MV-4-11 (cell line): Measurements from ENCODE around the gene TRRAP.
"Not testable (repeated sequence)": the region's sequence is repeated elsewhere in the genome, so short reads cannot be mapped to it uniquely, and the experiment has no call there.

Experiments
- DNase-seq: peaks from one replicate; lab custom pipeline; 2025; lab: John Stamatoyannopoulos, UW

TRRAP gene

DNA sequence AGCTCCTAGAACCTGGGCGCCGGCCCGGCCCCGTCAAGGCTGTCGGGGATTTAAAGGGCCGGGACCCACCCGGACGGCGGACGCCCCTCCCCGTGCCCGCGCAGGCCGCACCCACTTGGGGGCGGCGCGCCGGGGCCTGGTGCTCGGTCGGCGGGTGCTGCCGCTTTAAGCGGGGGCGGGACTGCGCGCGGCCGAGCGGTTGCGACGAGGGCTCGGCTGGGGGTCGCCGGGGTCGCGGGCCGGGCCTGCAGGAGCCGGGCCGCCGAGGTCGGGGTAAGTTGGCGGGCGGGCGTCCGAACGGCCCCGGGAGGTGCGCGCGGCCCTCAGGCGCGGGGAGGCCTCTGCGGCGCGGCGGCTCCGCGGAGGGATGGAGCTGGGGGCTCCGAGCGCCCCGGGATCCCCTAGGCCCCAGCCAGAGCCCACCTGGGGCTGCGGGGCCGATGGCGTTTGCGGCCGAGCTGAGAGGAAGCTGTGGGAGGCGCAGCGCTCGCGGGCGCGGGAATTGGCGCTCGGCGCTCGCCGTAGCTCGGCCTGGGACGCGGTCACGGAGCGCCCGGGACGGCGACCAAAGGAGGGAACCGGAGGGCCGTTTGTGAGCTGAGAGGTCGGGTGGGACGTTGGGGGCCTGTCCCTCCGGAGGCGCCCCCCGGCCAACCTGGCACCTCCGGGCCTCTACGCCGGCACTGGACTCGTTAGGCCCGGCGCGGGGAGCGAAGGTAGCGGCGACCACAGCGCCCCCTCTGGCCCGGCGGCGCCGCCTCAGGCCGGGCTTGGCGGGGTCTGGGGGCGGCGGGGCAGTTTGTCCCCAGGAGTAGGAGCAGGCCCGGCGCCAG is at the start of gene TRRAP:
Gene TRRAP (plus strand): TSS at position 168 of the 833 bp plus-strand sequence. CDS start 2,619 bp downstream, outside the sequence.
- peak; percentile 33 for DNase-seq

DNA sequence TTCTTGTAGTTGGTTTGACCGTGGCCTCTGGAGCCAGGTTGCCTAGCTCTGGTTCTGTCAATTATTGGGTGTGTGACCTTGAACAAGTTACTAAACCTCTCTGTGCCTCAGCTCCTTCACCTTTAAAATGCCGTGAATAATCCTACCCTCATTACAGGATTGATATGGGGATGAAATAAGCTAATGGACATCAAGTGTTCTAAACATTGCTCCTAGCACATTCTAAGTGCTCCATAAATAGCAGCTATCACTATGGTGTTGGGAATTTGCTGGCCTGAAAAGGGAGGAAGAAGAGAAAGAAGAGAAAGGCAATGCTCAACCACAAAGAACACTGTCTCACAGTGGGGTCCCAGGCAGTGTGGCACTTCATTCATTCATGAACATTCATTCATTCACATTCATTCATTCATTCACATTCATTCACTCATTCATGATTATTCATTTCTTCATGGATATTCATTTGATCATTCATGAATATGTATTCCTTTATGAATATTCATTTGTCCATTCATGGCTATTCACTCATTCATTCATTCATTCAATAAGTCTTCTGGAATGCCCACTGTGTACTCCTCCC is 47.3 kb upstream of the TRRAP start:
- no peak for DNase-seq

DNA sequence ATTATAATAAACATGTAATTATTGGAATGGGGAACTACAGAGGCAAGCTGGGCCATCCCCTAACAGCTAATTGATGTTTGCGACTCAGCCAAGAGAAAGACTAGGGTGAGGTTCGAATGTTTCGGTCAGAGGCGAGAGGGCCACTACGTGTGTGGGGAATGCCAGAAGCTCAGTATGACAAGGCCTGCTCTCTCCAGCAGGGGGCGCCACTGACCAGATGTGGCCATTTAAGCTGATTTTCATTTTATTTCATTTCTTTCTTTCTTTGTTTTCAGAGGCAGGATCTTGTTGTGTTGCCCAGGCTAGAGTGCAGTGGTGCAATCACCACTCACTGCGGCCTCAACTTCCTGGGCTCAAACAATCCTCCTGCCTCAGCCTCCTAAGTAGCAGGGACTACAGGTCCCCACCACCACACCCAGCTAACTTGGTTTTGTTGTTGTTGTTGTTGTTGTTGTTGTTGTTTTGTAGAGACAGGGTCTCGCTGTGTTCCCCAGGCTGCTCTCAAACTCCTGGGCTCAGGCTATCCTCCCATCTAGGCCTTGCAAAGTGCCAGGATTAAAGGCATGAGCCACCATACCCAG is 46.6 kb upstream of the TRRAP start:
- no peak for DNase-seq

DNA sequence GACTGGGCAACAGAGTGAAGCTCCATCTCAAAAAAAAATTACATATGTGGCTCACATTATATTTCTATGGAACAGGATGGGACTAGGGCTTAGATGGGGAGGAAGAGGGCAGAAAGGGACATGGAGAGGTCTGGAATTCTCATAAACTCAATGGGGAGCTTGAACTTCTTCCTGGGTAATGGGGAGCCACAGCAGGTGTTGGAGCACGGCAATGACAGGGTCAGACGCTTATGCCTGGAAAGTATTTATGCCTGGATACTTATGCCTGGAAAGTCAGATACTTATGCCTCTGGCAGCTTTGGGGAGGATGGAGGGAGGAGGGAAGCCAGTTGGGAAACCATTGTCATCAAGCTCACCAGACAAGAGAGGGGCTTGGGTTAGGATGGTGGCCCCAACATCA is 45.3 kb upstream of the TRRAP start:
- DNase-seq: no peak

DNA sequence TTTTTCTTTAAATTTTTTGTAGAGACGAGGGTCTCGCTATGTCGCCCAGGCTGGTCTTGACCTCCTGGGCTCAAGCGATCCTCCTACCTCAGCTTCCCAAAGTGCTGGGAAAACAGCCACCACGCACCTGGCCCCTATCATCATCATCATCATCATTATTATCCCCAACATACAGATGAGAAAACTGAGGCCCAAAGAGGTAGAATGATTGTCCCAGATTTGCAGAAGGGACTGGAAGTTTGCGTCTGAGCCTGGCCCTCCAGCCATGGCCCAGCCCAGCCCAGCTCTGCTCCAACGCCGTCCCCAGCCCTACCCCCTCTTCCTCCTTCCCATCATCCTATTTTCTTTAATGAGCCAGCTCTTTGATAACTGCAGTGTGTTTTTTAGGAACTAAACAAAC is 43.4 kb upstream of the TRRAP start:
- no peak for DNase-seq

DNA sequence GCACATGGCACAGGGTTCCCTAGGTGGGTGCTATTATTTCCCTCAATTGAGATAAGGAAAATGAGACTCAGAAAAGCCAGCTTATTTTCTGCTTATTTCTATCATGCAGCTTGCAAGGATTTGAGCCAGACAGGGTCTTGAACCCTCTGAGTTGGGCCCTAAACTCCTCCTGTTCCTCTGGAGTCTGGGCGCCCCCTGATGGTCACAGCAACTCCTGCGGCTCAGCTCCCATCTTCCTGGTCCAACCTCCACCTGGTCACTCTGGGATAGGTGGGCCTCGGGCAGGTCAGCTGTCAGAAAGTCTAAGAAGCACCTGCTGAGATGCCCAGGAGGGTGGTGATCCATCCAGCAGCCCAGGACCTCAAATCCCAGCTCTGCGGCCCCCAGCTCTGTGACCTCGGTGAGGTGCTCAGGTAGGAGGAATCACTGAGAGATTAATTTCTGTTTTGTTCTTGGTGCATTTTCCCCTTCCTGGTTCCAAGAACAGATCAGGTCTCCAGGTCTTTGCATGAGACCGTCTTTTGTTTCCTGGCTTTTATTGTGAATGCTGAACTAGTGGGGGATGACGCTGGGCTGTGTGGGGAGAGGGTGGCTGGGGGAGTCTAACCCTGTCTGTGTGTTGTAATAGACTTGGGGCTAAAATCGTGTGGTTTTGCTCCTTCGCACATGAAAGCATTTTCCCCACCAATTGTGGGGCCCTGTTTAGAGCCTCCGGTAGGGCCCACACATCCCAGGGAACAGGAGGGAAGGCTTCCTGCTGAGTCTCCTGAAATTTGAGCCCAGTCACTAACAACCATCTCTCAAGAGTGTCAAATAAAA is 41.3 kb upstream of the TRRAP start:
- DNase-seq: peak; percentile 10

DNA sequence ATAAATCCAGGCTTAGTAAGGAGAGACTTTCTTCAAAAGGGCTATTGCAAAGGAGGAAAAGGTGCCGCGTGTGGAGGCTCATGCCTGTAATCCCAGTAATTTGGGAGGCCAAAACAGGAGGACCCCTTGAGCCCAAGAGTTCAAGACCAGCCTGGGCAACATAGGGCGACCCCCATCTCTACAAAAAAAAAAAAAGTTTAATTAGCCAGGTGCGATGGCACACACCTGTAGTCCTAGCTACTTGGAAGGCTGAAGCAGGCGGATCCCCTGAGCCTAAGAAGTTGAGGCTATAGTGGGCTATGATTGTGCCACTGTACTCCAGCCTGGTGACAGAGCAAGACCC is 40.7 kb upstream of the TRRAP start:
- no peak for DNase-seq

- no peak for DNase-seq
Observed at GRCh38 chr7:98840096-98840495, 38.2 kb upstream of the TRRAP start.

- DNase-seq: no peak
Observed at GRCh38 chr7:98840722-98841121, 37.6 kb upstream of the TRRAP start.

DNA sequence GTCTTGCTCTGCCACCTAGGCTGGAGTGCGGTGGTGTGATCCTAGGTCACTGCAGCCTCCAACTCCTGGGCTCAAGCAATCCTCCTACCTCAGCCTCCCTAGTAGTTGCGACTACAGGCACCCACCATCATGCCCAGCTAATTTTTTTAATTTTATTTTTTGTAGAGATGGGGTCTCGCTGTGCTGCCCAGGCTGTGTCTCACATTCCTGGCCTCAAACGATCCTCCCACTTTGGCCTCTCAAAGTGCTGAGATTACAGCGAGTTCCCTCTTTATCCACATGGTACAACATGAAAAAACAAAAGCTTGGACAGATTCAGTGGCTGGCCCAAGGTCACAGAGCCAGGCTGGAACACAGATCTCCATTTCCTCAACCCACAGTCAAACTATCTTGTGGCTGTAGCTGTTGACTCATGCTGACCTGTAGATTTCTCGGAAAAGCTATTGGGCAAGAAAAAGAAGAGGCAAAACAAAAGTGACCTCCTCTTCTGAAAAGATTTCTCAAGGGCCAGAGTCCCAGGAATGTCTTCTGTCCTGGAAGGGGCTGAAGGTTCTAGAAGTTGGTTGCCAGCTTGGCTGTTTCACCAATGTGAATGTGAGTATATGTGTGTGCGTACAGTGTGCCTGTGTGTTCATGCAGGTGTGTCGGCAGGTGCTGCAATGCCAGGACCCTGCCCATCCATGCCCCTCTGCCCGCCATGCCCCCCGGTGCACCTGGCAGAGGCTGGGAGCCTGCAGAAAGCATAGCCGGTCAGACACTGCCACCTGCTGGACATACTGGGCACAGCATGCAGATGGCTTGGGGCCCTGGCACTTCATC is 36.9 kb upstream of the TRRAP start:
- DNase-seq: peak; percentile 64

- DNase-seq: not testable (repeated sequence)
Observed at GRCh38 chr7:98842552-98842951, 35.8 kb upstream of the TRRAP start.

GRCh38 chr7:98848918-98849317 is 29.4 kb upstream of the TRRAP start:
- no peak for DNase-seq

DNA sequence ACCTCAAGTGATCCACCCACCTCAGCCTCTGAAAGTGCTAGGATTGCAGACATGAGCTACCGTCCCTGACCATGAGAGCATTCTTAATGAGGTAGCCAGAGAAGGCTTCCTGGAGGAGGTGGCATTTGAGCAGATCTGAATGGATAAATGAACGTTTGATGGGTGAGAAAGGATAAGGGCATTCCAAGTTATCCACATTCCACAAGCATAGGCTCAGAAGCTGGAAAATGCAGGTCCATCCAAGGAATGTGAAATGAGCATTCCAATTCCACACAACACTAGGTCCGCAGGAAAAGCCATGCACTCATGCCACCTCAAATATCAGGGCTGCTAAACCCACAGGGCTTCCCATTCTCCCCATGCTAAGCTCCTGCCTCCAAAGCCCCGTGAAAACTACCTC is 25.5 kb upstream of the TRRAP start:
- no peak for DNase-seq

- no peak for DNase-seq
Observed at GRCh38 chr7:98855610-98856422, 22.5 kb upstream of the TRRAP start.

GRCh38 chr7:98860071-98860470 is 18.3 kb upstream of the TRRAP start:
- no peak for DNase-seq

GRCh38 chr7:98862203-98862602 is 16.1 kb upstream of the TRRAP start:
- no peak for DNase-seq

GRCh38 chr7:98862716-98863420 is 15.5 kb upstream of the TRRAP start:
- no peak for DNase-seq

- DNase-seq: no peak
Observed at GRCh38 chr7:98863601-98864000, 14.7 kb upstream of the TRRAP start.

DNA sequence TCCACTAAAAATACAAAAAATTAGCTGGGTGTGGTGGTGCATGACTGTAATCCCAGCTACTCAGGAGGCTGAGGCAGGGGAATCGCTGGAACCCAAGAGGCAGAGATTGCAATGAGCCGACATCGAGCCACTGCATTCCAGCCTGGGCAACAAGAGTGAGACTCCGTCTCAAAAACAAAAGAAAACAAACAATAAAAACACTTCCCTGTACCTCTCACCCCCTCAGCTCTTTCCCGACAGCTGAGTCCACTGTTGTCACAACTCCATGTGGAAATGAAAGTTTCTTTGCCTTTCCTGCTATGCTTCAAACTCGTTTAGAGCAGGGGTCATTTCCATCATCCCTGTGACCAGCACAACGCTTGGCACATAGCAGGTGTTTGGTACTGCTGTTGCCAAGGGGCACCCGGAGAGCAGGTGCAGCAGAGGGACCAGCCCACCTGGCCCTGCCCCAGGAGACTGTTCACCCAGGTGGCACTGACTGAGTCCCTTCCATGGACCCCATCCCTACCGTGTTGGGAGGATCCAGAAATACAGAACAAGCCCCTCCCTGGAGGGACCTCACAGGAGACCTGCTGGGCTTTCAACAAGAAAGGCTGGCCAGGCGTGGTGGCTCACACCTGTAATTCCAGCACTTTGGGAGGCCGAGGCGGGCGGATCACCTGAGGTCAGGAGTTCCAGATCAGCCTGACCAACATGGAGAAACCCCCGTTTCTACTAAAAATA is 13.4 kb upstream of the TRRAP start:
- DNase-seq: no peak

- no peak for DNase-seq
Observed at GRCh38 chr7:98866351-98866750, 12.0 kb upstream of the TRRAP start.
